HEK293 (cell line): Measurements from ENCODE around the gene CLMN.
A peak's percentile ranks its signal among the peaks of the same experiment; 100 is the strongest.

Source experiments
- CTCF ChIA-PET: fragments of 350-600 bp; formaldehyde crosslinking; extraction: SDS; loops from one replicate; lab custom pipeline; 2021; ENCODE audit warnings: antibody characterized with exemption; lab: Yijun Ruan, JAX
- POLR2A ChIA-PET: fragments of 300-600 bp; formaldehyde crosslinking; extraction: SDS; loops from one replicate; lab custom pipeline; 2020; ENCODE audit warnings: antibody characterized with exemption, inconsistent platforms; lab: Yijun Ruan, JAX
- H3K27ac ChIP-seq: fragments of 200-500 bp; sonication (Bioruptor generic); 2 replicates; pipeline ENCODE4 v1.5.1; 2014; ENCODE audit warnings: low read depth, low read length, control low read depth, inconsistent platforms; ENCODE audit errors: extremely low read depth
- H3K36me3 ChIP-seq, 2 experiments: fragments of 200-500 bp in 1 of 2; sonication (Bioruptor generic) in 1 of 2; 1 replicate in 1 of 2; 2 replicates in 1 of 2; pipeline ENCODE4 v1.5.1; 2014 to 2017; ENCODE audit warnings: inconsistent platforms in 2 of 2, low read length in 2 of 2; ENCODE audit not compliant: control insufficient read depth in 2 of 2, insufficient read depth in 1 of 2
- H3K4me1 ChIP-seq: fragments of 200-500 bp; sonication (Bioruptor generic); 2 replicates; pipeline ENCODE4 v1.5.1; 2014; ENCODE audit warnings: mild to moderate bottlenecking, low read length, inconsistent platforms; ENCODE audit not compliant: control insufficient read depth, insufficient read depth
- H3K4me3 ChIP-seq: 2 replicates; pipeline ENCODE4 v1.5.1; 2011; ENCODE audit warnings: low read depth, mild to moderate bottlenecking, control low read depth, low read length, moderate library complexity
- H3K9me3 ChIP-seq: fragments of 200-500 bp; sonication (Bioruptor generic); 2 replicates; pipeline ENCODE4 v1.5.1; 2014; ENCODE audit warnings: low read depth, low read length, inconsistent platforms; ENCODE audit not compliant: control insufficient read depth, insufficient read depth
- EGR2 ChIP-seq: fragments of 450-650 bp; formaldehyde crosslinking; IDR thresholded peaks from 2 replicates; pipeline ENCODE4 v1.5.1; 2016; ENCODE audit warnings: low read depth, missing biosample characterization, missing genetic modification characterization
- GLI2 ChIP-seq: fragments of 450-650 bp; formaldehyde crosslinking; IDR thresholded peaks from 2 replicates; pipeline ENCODE4; 2017; ENCODE audit warnings: missing biosample characterization, missing genetic modification characterization, low read depth, borderline replicate concordance
- KLF7 ChIP-seq: fragments of 450-650 bp; formaldehyde crosslinking; IDR thresholded peaks from 2 replicates; pipeline ENCODE4 v1.5.1; 2016; ENCODE audit warnings: missing biosample characterization, missing genetic modification characterization, borderline replicate concordance
- MEIS1 ChIP-seq: sonication (generic); formaldehyde crosslinking; IDR thresholded peaks from 2 replicates; pipeline ENCODE4 v1.8.1; 2022; ENCODE audit warnings: missing genetic modification reagents, mild to moderate bottlenecking, borderline replicate concordance
- ZFHX2 ChIP-seq: fragments of 450-650 bp; formaldehyde crosslinking; conservative IDR thresholded peaks from 2 replicates; pipeline ENCODE4 v1.5.1; 2016; ENCODE audit warnings: missing biosample characterization, missing genetic modification characterization
- ZFP3 ChIP-seq: fragments of 450-650 bp; formaldehyde crosslinking; IDR thresholded peaks from 2 replicates; pipeline ENCODE4 v1.5.1; 2016; ENCODE audit warnings: low read depth, missing biosample characterization, missing genetic modification characterization
- ZNF112 ChIP-seq: fragments of 450-650 bp; formaldehyde crosslinking; IDR thresholded peaks from 2 replicates; pipeline ENCODE4 v1.5.0; 2017; ENCODE audit warnings: missing biosample characterization, missing genetic modification characterization
- ZNF121 ChIP-seq: fragments of 450-650 bp; formaldehyde crosslinking; IDR thresholded peaks from 2 replicates; pipeline ENCODE4 v1.5.1; 2016; ENCODE audit warnings: missing biosample characterization, missing genetic modification characterization
- ZNF140 ChIP-seq: fragments of 450-650 bp; formaldehyde crosslinking; IDR thresholded peaks from 2 replicates; pipeline ENCODE4 v1.5.1; 2016; ENCODE audit warnings: missing biosample characterization, missing genetic modification characterization
- ZNF221 ChIP-seq: fragments of 450-650 bp; formaldehyde crosslinking; IDR thresholded peaks from 2 replicates; pipeline ENCODE4 v1.5.1; 2017; ENCODE audit warnings: missing biosample characterization, missing genetic modification characterization, borderline replicate concordance
- ZNF311 ChIP-seq: fragments of 450-650 bp; formaldehyde crosslinking; IDR thresholded peaks from 2 replicates; pipeline ENCODE4 v1.5.1; 2017; ENCODE audit warnings: missing biosample characterization, missing genetic modification characterization, borderline replicate concordance
- ZNF335 ChIP-seq: fragments of 450-650 bp; formaldehyde crosslinking; conservative IDR thresholded peaks from 2 replicates; pipeline ENCODE4 v1.5.1; 2016; ENCODE audit warnings: missing biosample characterization, missing genetic modification characterization
- ZNF416 ChIP-seq: fragments of 450-650 bp; formaldehyde crosslinking; IDR thresholded peaks from 2 replicates; pipeline ENCODE4 v1.5.1; 2016; ENCODE audit warnings: missing biosample characterization, missing genetic modification characterization
- ZNF560 ChIP-seq: fragments of 450-650 bp; formaldehyde crosslinking; IDR thresholded peaks from 2 replicates; pipeline ENCODE4 v1.5.1; 2017; ENCODE audit warnings: missing biosample characterization, missing genetic modification characterization, borderline replicate concordance
- ZNF629 ChIP-seq: fragments of 450-650 bp; formaldehyde crosslinking; IDR thresholded peaks from 2 replicates; pipeline ENCODE4 v1.5.1; 2017; ENCODE audit warnings: missing biosample characterization, missing genetic modification characterization
- TF ChIP-seq, protein P1 (sequence below): fragments of 450-650 bp; formaldehyde crosslinking; IDR thresholded peaks from 2 replicates; pipeline ENCODE4 v1.5.1; 2016; ENCODE audit warnings: missing biosample characterization, missing genetic modification characterization, low read depth
- TF ChIP-seq, protein P2 (sequence below): fragments of 450-650 bp; formaldehyde crosslinking; IDR thresholded peaks from 2 replicates; pipeline ENCODE4 v1.5.1; 2016; ENCODE audit warnings: missing biosample characterization, missing genetic modification characterization, borderline replicate concordance
- TF ChIP-seq, protein P3 (sequence below): fragments of 450-650 bp; formaldehyde crosslinking; IDR thresholded peaks from 2 replicates; pipeline ENCODE4 v1.5.1; 2017; ENCODE audit warnings: missing biosample characterization, missing genetic modification characterization
- TF ChIP-seq, protein P4 (sequence below): sonication (generic); formaldehyde crosslinking; IDR thresholded peaks from 2 replicates; pipeline ENCODE4 v1.8.1; 2022; ENCODE audit warnings: mild to moderate bottlenecking, moderate library complexity, missing genetic modification reagents

CLMN gene

DNA sequence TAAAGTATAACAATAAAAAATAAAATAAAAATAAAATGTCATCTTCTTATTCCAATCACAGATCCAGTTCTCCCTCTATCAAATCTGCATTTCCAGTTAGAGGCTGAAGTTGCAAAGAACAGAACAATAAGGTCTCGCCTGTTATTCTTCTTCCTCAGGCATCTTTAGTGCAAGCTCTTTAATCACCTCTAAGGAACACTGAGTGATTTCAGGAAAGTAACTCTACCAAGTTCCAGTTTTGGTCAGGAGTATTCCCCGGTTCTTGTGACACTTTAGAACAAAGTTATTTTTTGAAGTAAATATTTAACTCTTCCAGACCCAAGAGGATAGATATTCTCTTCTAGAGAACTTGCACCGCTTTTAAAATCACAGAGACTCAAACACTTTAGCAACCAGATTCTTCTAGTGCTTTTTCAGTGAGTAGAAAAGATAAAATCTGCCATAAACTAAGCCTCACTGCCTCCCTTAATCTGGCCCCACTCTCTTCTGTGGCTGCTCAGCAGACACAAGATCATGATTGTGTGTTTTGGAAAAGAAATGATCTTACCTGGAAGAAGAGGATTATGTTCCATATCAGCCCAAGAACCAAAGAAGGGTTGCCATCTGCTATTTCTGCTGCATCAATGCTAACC lies 104.5 kb downstream of the CLMN start:
- CTCF ChIA-PET, result no interaction called here
- Histone ChIP-seq H3K9me3 (no peaks in the 10 kb centered on the region), H3K4me3 (no peak overlapping the region), H3K36me3 (no peaks in the 10 kb centered on the region), H3K27ac (no peak overlapping the region)
- POLR2A ChIA-PET, result no interaction called here
- TF ChIP-seq ZNF560 (tag by site-specific recombination), result no peak
- TF ChIP-seq MEIS1 (CRISPR knock-in tag), result no peak
- TF ChIP-seq ZNF112, result no peak
- TF ChIP-seq, protein P1, sequence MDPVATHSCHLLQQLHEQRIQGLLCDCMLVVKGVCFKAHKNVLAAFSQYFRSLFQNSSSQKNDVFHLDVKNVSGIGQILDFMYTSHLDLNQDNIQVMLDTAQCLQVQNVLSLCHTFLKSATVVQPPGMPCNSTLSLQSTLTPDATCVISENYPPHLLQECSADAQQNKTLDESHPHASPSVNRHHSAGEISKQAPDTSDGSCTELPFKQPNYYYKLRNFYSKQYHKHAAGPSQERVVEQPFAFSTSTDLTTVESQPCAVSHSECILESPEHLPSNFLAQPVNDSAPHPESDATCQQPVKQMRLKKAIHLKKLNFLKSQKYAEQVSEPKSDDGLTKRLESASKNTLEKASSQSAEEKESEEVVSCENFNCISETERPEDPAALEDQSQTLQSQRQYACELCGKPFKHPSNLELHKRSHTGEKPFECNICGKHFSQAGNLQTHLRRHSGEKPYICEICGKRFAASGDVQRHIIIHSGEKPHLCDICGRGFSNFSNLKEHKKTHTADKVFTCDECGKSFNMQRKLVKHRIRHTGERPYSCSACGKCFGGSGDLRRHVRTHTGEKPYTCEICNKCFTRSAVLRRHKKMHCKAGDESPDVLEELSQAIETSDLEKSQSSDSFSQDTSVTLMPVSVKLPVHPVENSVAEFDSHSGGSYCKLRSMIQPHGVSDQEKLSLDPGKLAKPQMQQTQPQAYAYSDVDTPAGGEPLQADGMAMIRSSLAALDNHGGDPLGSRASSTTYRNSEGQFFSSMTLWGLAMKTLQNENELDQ (tag by site-specific recombination), result no peak
- TF ChIP-seq ZNF416 (tag by site-specific recombination), result no peak
- no peak for TF ChIP-seq ZNF140
- no peak for TF ChIP-seq ZNF221 (tag by site-specific recombination)
- no peak for TF ChIP-seq ZNF121
- no peak for TF ChIP-seq KLF7 (tag by site-specific recombination)
- no peak for TF ChIP-seq ZNF311 (tag by site-specific recombination)
- TF ChIP-seq, all 188 proteins: peak for 0
- H3K4me1 ChIP-seq, result no peaks in the 10 kb centered on the region

DNA sequence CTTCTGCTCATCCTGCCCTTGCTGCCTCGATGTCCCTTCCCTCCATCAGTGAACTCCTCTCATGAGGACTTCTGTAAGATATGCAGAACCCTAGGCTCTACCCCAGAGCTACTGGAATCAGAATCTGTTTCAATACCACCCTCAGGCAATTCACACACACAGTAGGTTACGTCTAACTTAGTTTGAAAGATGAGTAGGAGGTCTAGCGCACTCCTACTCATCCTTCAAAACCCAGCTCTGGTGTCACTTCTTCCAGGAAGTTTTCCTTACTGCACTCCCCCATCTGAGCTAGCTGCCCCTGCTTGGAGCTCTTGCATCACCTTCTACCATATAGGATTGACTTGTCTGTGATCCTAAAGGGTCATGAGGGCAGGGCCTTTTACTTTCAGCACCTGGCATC lies 105.9 kb downstream of the CLMN start:
- POLR2A ChIA-PET, result no interaction called here
- CTCF ChIA-PET, result no interaction called here

DNA sequence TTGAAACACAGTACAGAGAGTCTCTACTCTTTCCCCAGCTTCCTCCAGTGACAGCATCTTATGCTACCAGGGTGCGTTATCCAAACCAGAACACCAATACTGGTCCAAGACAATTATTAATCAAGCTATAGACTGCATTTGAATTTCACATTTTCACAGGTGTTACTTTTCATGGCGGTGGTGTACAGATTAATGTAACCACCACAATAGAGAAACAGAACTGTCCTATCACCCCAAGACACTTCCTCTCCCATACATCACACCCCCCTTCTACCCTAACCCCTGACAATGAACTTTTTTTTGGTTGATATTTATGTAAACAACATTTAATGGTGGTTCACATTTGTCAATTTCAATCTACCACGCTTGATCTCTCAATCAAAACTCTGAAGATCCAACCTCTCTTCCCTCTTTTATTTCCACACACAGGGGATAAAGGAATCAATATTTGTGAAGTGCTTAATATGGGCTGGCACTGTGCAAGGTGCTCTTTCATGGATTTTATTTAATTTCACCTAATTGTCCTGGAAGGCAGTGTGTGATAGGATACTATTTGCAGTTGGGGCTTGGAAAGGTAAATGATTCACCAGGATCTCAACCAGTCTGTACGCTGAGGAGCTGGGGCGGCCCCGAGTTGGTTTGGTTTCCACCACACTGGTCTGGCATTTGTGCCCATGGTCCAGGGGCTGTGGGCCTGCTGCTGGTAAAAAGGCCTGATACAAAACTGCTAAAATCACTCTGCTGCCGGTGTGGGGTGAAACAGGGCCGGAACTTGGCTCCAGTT lies 107.8 kb downstream of the CLMN start:
- CTCF ChIA-PET, result interaction anchor here (0.6 to 0.7 kb wide), 2 partner anchors 57 to 220 kb away, joined by 3 read pairs; no protein-coding TSS in a partner anchor
- H3K4me3 ChIP-seq, result no peak overlapping the region
- POLR2A ChIA-PET, result interaction anchor here (0.6 kb wide), 1 partner anchor 19 kb away, joined by 4 read pairs; no protein-coding TSS in a partner anchor
- no peak for TF ChIP-seq ZNF629
- TF ChIP-seq, protein P2, sequence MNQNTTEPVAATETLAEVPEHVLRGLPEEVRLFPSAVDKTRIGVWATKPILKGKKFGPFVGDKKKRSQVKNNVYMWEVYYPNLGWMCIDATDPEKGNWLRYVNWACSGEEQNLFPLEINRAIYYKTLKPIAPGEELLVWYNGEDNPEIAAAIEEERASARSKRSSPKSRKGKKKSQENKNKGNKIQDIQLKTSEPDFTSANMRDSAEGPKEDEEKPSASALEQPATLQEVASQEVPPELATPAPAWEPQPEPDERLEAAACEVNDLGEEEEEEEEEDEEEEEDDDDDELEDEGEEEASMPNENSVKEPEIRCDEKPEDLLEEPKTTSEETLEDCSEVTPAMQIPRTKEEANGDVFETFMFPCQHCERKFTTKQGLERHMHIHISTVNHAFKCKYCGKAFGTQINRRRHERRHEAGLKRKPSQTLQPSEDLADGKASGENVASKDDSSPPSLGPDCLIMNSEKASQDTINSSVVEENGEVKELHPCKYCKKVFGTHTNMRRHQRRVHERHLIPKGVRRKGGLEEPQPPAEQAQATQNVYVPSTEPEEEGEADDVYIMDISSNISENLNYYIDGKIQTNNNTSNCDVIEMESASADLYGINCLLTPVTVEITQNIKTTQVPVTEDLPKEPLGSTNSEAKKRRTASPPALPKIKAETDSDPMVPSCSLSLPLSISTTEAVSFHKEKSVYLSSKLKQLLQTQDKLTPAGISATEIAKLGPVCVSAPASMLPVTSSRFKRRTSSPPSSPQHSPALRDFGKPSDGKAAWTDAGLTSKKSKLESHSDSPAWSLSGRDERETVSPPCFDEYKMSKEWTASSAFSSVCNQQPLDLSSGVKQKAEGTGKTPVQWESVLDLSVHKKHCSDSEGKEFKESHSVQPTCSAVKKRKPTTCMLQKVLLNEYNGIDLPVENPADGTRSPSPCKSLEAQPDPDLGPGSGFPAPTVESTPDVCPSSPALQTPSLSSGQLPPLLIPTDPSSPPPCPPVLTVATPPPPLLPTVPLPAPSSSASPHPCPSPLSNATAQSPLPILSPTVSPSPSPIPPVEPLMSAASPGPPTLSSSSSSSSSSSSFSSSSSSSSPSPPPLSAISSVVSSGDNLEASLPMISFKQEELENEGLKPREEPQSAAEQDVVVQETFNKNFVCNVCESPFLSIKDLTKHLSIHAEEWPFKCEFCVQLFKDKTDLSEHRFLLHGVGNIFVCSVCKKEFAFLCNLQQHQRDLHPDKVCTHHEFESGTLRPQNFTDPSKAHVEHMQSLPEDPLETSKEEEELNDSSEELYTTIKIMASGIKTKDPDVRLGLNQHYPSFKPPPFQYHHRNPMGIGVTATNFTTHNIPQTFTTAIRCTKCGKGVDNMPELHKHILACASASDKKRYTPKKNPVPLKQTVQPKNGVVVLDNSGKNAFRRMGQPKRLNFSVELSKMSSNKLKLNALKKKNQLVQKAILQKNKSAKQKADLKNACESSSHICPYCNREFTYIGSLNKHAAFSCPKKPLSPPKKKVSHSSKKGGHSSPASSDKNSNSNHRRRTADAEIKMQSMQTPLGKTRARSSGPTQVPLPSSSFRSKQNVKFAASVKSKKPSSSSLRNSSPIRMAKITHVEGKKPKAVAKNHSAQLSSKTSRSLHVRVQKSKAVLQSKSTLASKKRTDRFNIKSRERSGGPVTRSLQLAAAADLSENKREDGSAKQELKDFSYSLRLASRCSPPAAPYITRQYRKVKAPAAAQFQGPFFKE (tag by site-specific recombination), result no peak
- no peak for TF ChIP-seq GLI2
- TF ChIP-seq ZNF335 (tag by site-specific recombination), result no peak

More for the DNA sequence above, 105.9 kb downstream of the CLMN start:
- TF ChIP-seq, protein P3, sequence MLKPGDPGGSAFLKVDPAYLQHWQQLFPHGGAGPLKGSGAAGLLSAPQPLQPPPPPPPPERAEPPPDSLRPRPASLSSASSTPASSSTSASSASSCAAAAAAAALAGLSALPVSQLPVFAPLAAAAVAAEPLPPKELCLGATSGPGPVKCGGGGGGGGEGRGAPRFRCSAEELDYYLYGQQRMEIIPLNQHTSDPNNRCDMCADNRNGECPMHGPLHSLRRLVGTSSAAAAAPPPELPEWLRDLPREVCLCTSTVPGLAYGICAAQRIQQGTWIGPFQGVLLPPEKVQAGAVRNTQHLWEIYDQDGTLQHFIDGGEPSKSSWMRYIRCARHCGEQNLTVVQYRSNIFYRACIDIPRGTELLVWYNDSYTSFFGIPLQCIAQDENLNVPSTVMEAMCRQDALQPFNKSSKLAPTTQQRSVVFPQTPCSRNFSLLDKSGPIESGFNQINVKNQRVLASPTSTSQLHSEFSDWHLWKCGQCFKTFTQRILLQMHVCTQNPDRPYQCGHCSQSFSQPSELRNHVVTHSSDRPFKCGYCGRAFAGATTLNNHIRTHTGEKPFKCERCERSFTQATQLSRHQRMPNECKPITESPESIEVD (tag by site-specific recombination), result no peak
- TF ChIP-seq ZFP3 (tag by site-specific recombination), result peak; percentile 80
- peak; percentile 61 for TF ChIP-seq ZFHX2
- peak; percentile 62; the same call in 1 of the 2 replicates for TF ChIP-seq EGR2 (tag by site-specific recombination)
- TF ChIP-seq, protein P4, sequence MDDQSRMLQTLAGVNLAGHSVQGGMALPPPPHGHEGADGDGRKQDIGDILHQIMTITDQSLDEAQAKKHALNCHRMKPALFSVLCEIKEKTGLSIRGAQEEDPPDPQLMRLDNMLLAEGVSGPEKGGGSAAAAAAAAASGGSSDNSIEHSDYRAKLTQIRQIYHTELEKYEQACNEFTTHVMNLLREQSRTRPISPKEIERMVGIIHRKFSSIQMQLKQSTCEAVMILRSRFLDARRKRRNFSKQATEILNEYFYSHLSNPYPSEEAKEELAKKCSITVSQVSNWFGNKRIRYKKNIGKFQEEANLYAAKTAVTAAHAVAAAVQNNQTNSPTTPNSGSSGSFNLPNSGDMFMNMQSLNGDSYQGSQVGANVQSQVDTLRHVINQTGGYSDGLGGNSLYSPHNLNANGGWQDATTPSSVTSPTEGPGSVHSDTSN (CRISPR knock-in tag), result no peak
- no peaks in the 10 kb centered on the region for H3K36me3 ChIP-seq
- no peak overlapping the region for H3K4me3 ChIP-seq
- H3K27ac ChIP-seq, result no peak overlapping the region
- no peaks in the 10 kb centered on the region for H3K4me1 ChIP-seq
- H3K9me3 ChIP-seq, result no peaks in the 10 kb centered on the region

More for the DNA sequence above, 107.8 kb downstream of the CLMN start:
- H3K36me3 ChIP-seq, result no peaks in the 10 kb centered on the region
- H3K4me1 ChIP-seq, result no peaks in the 10 kb centered on the region
- H3K9me3 ChIP-seq, result no peaks in the 10 kb centered on the region
- H3K27ac ChIP-seq, result no peak overlapping the region
